ENCODE data around the gene RCOR2.

RCOR2 gene

DNA sequence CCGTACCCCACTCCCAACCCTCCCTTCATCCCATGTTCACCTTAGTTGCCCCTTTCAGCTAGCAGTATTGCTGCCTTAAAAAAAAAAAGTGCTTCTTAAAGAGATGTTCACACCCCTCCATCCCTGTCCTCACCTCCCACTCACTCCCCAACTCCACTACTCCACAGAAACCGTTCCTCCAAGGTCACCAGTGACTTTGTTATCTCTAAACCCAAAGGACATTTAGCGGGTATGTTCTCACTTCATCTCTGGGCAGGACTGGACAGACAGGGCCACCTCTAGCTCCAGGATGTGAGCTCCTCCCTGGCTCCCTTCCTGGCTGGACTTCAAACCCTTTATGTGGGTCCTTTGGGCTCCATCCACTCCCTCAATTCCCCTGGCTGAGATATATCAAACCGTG is 6.4 kb upstream of the RCOR2 start:
- DNase-seq (ENCODE audit: low spot score) = no peak

- no peak for DNase-seq (ENCODE audit: low spot score)
Observed at GRCh38 chr11:63922673-63923192, 5.8 kb upstream of the RCOR2 start.

GRCh38 chr11:63920939-63921417 is 4.0 kb upstream of the RCOR2 start:
- no peak for DNase-seq (ENCODE audit: low spot score)

GRCh38 chr11:63920126-63920938 is 3.4 kb upstream of the RCOR2 start:
- DNase-seq (ENCODE audit: low spot score) = peak; percentile 85

GRCh38 chr11:63919267-63920125 is 2.5 kb upstream of the RCOR2 start:
- no peak for DNase-seq (ENCODE audit: low spot score)

DNA sequence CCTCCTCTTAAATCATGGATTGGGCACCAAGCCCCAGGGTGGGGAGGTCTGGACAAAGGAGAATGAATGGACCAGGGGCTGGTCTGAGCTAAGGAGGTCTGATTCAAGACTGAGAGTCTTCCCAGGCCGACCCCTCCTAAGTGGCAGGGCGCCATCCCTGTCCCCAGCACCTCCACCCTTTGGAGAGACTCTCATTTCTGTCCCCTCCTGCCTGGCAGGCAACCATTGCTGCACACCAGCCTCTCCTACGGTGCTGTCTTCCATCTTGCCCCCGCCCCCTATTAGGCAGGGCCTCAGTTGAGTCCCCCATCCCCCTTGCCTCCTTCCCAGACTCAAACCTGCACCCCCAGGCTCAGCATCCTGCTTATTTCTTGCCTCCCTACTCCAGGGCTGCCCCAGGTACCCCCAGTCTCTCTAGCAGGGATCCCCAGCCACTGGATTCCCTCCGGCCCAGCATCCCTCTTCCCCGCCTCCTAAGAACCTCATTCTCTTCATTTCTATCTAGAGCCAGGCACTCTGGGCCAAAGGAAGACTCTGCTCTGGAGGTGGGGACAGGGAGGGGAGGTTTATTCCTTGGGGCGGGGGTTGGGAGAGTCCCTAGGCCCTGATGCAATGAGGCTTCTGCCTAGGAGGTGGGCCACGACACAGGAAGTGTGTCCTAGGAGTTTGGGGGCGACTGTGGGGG is 1.7 kb upstream of the RCOR2 start:
- peak; percentile 81 for DNase-seq (ENCODE audit: low spot score)

DNA sequence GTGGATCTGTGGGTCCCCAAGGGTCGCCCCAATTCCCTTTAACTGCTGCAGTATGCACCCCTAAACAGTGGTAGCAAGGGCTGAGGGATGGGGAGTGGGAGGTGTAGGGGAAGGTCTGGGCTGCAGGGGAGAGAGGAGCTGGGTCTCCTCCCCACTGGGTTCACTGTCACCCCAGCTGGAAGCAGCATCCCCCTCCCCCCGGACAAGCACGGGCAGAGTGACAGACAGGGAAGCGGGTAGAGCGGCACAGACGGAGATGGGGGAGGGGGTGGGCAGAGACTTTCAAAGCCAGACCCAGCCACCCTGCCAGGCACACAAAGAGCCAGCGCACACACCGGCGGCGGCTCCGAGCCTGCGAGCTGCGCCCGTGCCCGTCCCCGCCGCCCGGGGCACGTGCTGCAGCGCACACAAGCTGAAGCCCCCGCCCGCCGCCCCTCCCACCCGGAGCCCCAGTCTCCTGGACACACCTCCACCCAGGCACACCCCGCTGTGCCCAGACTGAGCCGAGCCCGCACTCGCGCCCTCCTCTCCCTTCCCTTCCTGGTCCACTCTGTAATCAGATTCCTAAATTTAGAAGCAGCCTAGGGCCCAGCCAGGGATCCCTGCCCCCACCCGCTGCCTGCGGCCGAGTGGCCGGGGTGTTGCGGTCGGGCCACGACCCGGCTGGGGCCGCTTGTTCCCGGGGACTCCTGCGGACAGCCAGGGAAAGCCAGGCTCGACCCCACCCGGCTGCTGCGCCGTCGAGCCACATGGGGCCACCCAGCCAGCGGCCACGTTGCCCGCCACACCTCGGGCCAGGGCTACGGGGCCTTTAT is 935 bp upstream of the RCOR2 start:
- peak; percentile 87 for DNase-seq (ENCODE audit: low spot score)

DNA sequence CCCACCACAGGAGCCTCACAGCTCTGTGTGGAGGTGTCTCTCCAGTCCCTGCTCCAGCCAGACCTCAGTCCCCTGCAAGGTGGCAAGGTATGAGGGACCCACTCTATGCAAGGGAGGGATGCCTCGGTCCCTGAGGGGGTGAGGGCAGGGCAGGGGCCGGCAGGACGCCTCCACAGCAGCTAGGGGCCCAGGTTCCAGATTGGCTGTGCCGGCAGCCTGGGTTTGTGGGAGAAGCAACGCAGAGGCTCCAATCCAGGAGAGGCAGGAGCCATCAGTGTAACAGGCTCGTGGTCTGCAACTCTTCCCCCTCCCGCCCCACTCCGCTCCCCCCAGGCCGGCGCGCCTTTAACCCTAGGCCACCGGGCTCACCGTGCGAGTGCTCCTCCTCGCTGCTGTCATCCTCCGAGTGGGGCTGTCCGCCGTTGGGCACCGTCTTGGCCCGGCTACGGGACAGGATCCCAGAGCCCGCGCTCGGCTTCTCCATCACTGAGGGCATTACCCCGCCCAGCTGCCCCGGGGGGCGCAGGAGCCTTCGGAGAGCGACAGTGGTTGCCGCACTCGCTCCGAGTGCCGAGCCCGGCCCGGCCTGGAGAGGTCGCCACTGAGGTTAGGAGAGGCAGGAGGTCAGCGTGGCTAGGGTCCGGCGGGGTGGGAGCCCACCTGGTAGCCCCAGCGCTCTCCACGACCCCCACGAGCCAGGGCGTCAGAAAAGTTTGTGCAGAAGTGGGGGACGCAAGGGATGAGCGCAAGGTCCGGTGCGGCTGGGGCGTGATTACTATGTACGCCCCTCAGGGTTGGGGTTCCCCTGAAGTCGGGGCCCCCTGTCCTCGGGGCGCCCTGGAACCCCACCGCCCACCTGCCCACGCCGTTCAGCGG is 765 bp downstream of the RCOR2 start:
- DNase-seq (ENCODE audit: low spot score) = no peak

DNA sequence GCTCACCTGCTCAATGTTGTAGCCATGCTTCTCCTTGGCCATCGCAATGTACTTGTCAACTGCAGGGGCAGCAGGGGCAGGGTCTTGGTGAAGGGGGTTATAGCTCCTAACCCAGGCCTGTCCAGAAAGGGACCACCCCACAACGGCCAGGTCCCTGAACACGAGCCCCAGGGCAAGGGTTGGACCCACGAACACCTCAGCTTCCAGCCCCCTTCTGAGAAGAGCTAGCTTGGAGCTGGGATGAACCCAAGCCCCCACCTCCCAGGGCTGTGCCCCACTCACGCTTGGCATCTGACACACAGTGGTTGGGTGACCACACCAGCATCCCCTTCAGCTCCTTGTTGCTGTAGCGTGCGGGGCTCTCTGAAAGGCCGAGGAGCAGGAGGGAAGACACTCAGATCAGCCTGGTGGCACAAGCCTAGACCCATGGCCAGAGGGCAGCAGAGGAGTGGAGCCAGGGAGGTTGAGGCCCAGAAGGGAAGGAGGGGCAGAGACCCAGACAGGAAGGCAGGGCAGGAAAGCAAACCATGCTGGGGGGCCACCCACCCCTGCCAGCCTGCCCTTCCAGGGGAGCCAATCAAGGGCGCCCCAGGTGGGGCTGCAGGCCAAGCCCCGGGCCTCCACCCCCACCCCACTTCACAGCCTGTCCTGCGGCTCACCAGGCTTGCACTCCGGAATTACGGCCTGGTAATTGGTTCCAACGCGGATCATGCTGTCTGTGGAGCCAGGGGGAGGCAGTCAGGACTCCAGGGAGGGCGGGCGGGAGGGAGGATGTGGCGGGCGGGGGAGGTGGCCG is 1.9 kb downstream of the RCOR2 start:
- DNase-seq (ENCODE audit: low spot score) = no peak

- DNase-seq (ENCODE audit: low spot score) = no peak
Observed at GRCh38 chr11:63913866-63914830, 2.8 kb downstream of the RCOR2 start.

- DNase-seq (ENCODE audit: low spot score) = no peak
Observed at GRCh38 chr11:63912678-63913077, 4.3 kb downstream of the RCOR2 start.

DNA sequence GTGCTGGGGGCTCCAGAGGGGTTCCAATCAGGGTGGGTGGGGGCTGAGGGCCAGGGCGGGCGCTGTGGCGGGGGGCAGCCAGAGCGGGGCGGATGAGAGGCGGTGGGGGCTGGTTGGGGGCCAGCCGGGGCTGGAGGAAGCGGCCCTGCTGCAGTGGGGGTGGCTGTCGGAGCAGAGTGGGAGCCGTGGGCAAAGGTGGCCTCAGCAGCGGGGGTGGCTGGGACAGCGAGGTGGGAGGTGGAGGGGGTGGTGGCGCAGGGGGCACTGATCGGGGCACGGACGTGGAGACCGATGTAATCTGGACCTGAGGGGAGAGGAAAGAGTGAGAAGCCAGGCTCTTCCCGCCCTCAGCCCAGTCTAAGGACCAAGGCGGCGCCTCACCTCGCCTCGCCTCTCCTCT is 5.1 kb downstream of the RCOR2 start:
- DNase-seq (ENCODE audit: low spot score) = no peak

DNA sequence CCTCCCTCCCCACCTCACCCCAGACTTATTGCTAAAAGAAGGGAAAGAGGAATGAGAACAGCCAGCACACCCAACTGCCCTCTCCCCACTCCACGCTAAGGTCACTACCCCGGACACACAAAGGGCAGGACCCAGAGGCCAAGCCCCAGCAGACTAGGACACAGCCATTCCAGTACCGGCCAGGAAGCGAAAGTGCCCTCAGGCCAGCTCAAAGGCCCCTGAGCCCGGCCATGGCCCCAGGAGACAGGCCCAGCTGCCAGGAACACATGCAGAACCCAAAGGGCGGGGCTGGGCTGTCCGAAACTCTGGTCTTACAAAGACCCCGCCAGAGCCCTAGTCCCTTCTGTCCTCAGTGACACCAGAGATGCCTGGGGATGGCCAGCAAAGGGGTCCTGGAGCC is 5.5 kb downstream of the RCOR2 start:
- DNase-seq (ENCODE audit: low spot score) = no peak

GRCh38 chr11:63910675-63911074 is 6.3 kb downstream of the RCOR2 start:
- no peak for DNase-seq (ENCODE audit: low spot score)

GRCh38 chr11:63909591-63910506 is 7.1 kb downstream of the RCOR2 start:
- DNase-seq (ENCODE audit: low spot score) = no peak

GRCh38 chr11:63908631-63909401 is 8.1 kb downstream of the RCOR2 start:
- no peak for DNase-seq (ENCODE audit: low spot score)

Measured in left forelimb (tissue), 1 donor.